Breast epithelium (tissue), 4 donors: ENCODE results near the gene SIGLEC6. TPM values are rescaled to one million over a fixed set of nuclear protein-coding genes. Genes with fewer than 3 reads are reported as not detected.

ENCODE experiments used
- DNase-seq, 2 donors: peaks; one replicate each; pipeline ENCODE4 v3.0.0-alpha.2; 2019; ENCODE audit warnings: low spot score in 2 of 2
- H3K27ac ChIP-seq, 2 donors: fragments of 200-600 bp; sonication (generic) in 1 of 2; one replicate each; pipeline ENCODE4 v1.5.1; 2016 to 2019; ENCODE audit warnings: mild to moderate bottlenecking in 1 of 2
- H3K27me3 ChIP-seq, 2 donors: fragments of 200-600 bp; sonication (generic) in 1 of 2; one replicate each; pipeline versions ENCODE4 v1.5.1 to v1.6.0; 2017 to 2019; ENCODE audit warnings: control low read depth in 1 of 2, mild to moderate bottlenecking in 1 of 2
- H3K36me3 ChIP-seq: fragments of 200-600 bp; one replicate; pipeline ENCODE4 v1.5.1; 2019
- H3K4me1 ChIP-seq, 2 donors: fragments of 200-600 bp; sonication (generic); one replicate each; pipeline ENCODE4 v1.5.1; 2016 to 2019; ENCODE audit warnings: control low read depth in 1 of 2
- H3K4me3 ChIP-seq, 3 donors: fragments of 200-600 bp; sonication (generic); 1 replicate in 2 of 3; 2 replicates in 1 of 3; pipeline ENCODE4 v1.5.1; 2016 to 2019; ENCODE audit warnings: mild to moderate bottlenecking in 3 of 3, moderate library complexity in 2 of 3
- H3K9me3 ChIP-seq, 2 donors: fragments of 200-600 bp; sonication (generic) in 1 of 2; one replicate each; pipeline ENCODE4 v1.5.1; 2016 to 2019; ENCODE audit warnings: control low read depth in 1 of 2
- POLR2A ChIP-seq: fragments of 450-650 bp; IDR thresholded peaks from one replicate; pipeline ENCODE4 v1.6.1; 2016; ENCODE audit warnings: antibody characterized with exemption, mild to moderate bottlenecking, moderate library complexity
- POLR2AphosphoS5 ChIP-seq, 3 donors: sonication (generic); formaldehyde crosslinking; IDR thresholded peaks; one replicate each; pipeline ENCODE4 v1.6.1; 2017; ENCODE audit warnings: antibody characterized with exemption in 3 of 3
- intact Hi-C: fragments of 100-400 bp; cut with DNase I; formaldehyde crosslinking; loops from one replicate; pipeline ENCODE4 v1.15.1; 2023; ENCODE audit warnings: low total_unique reads
- total RNA-seq, 3 donors: library from RNA; depleted of rRNA; stranded (reverse); fragments of >200 nt; gene quantifications; one replicate each; pipeline ENCODE4 v1.1.0, GENCODE V29; 2016
- TF ChIP-seq, protein P1 (sequence below), 3 donors: fragments of 450-650 bp; IDR thresholded peaks; one replicate each; pipeline ENCODE4 v1.5.1; 2016 to 2017; ENCODE audit warnings: antibody characterized with exemption in 3 of 3, mild to moderate bottlenecking in 3 of 3, moderate library complexity in 3 of 3

Gene SIGLEC6
- total RNA-seq, 3 donors from 2014 or later, result 0.73 to 4.8 TPM; not detected in 1

DNA sequence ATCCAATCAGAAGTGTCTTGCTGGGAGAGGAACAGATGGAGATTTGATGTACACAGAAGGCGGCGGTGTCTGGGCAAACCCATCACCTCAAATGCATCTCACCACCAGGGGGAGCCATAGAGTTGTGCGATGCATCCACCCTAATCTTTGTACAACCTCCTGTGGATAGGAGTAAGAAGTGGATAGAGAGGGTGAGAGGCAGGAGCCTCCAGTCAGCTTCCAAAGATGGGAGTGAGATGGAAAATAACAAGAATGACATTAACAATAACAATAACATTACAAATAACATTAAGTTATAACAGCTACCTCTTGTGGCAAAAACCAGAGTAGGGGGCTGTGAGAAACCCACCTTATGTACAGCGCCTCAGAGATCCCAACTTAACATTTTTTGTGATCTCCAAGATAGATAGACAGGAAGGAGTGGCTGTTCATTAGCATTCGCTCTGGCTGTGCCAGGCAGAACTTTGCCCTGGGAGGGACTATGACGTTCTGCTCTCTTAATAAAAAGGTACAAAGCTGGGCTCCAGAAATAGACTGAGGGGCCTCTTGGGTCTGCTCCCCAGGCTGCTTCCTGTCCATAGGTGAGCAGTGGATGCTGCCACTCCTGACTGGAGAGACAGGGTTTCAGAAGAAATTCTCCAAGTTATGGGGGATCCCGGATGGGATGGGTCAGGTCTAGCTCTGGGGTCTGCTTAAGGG, 58.3 kb downstream of the SIGLEC6 start:
- TF ChIP-seq POLR2AphosphoS5 (IDR thresholded peaks at IDR 0.05) (no peak), POLR2A (no peak)
- TF ChIP-seq, protein P1, sequence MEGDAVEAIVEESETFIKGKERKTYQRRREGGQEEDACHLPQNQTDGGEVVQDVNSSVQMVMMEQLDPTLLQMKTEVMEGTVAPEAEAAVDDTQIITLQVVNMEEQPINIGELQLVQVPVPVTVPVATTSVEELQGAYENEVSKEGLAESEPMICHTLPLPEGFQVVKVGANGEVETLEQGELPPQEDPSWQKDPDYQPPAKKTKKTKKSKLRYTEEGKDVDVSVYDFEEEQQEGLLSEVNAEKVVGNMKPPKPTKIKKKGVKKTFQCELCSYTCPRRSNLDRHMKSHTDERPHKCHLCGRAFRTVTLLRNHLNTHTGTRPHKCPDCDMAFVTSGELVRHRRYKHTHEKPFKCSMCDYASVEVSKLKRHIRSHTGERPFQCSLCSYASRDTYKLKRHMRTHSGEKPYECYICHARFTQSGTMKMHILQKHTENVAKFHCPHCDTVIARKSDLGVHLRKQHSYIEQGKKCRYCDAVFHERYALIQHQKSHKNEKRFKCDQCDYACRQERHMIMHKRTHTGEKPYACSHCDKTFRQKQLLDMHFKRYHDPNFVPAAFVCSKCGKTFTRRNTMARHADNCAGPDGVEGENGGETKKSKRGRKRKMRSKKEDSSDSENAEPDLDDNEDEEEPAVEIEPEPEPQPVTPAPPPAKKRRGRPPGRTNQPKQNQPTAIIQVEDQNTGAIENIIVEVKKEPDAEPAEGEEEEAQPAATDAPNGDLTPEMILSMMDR (IDR thresholded peaks at IDR 0.05), result peak; percentile 58 to 76 (median 73)

DNA sequence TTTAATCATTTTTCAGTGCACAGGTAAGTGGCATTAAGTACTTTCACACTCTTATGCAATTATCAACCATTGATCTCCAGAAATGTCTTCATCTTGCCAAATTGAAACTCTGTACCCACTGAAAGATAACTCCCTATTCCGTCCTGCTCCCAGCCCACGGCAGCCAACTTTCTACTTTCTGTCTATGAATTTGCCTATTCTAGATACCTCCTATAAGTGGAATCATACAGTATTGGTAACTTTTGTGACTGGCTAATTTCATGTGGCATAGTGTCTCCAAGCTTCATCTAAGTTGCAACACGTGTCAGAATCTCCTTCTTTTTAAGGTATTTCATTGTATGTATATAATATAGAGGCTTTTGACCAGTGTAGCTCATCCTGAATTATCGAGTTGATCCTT, 58.9 kb downstream of the SIGLEC6 start:
- no peaks in the 10 kb centered on the region for H3K36me3 ChIP-seq
- H3K9me3 ChIP-seq, result no peaks in the 10 kb centered on the region
- H3K4me1 ChIP-seq, result no peaks in the 10 kb centered on the region
- peaks cover 0 to 42% of the 10 kb centered on the region in 2 donors for H3K27me3 ChIP-seq
- TF ChIP-seq, protein P1 (IDR thresholded peaks at IDR 0.05), result no peak
- no peak for TF ChIP-seq POLR2AphosphoS5 (IDR thresholded peaks at IDR 0.05)
- TF ChIP-seq POLR2A, result no peak
- no peak overlapping the region for H3K27ac ChIP-seq
- DNase-seq, result no peak
- no peak overlapping the region for H3K4me3 ChIP-seq
- intact Hi-C loops, result no loop called here

More for the DNA sequence above, 58.3 kb downstream of the SIGLEC6 start:
- Histone ChIP-seq H3K27me3 (peaks cover 0 to 39% of the 10 kb centered on the region in 2 donors), H3K27ac (no peak overlapping the region), H3K4me1 (no peaks in the 10 kb centered on the region), H3K36me3 (no peaks in the 10 kb centered on the region), H3K4me3 (no peak overlapping the region), H3K9me3 (no peaks in the 10 kb centered on the region)
- intact Hi-C loops, result no loop called here
- peak; percentile 61 to 75 for DNase-seq

DNA sequence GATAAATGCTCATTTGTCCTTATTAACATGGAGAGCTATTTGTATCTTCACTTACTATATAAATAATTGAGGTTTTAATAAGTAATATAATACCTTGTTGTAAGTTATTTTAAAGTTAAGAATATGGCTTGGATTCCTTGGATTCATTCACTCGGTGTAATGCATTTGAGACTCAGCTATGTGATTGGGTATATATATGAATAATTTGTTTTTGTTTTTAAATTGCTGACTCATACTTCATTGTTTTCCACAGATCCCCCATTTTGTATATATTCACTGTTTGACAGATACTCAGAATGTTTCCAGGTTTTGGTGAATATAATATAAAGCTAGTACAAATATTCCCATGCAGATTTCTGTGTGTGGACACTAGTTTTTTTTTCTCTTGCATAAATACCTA, 59.9 kb downstream of the SIGLEC6 start:
- no peak overlapping the region for H3K27ac ChIP-seq
- no peaks in the 10 kb centered on the region for H3K36me3 ChIP-seq
- H3K9me3 ChIP-seq, result no peaks in the 10 kb centered on the region
- DNase-seq, result no peak
- intact Hi-C loops, result no loop called here
- no peaks in the 10 kb centered on the region for H3K4me1 ChIP-seq
- no peak overlapping the region for H3K4me3 ChIP-seq
- TF ChIP-seq POLR2AphosphoS5 (IDR thresholded peaks at IDR 0.05) (no peak), POLR2A (no peak)
- TF ChIP-seq, protein P1 (IDR thresholded peaks at IDR 0.05), result no peak
- H3K27me3 ChIP-seq, result peaks cover 0 to 44% of the 10 kb centered on the region in 2 donors

DNA sequence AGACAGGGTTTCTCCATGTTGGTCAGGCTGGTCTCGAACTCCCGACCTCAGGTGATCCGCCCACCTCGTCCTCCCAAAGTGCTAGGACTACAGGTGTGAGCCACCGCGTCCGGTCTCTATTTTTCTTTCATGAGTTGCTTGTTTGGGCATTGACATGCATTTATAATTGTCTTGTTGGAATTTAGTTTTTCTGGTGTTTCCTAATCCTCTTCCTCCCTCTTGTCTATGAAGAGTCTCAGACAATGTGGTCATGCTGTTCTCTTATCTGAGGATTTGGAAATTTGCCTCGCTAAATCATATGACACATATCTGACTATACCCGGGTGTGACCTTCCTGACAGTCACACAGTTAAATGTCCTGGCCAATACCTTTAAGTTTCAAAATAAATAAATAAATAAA, 60.5 kb downstream of the SIGLEC6 start:
- Histone ChIP-seq H3K9me3 (no peaks in the 10 kb centered on the region), H3K27ac (no peak overlapping the region), H3K27me3 (peaks cover 0 to 41% of the 10 kb centered on the region in 2 donors), H3K4me3 (no peak overlapping the region), H3K4me1 (no peaks in the 10 kb centered on the region), H3K36me3 (no peaks in the 10 kb centered on the region)
- intact Hi-C loops, result no loop called here
- TF ChIP-seq, protein P1 (IDR thresholded peaks at IDR 0.05), result no peak
- no peak for DNase-seq

DNA sequence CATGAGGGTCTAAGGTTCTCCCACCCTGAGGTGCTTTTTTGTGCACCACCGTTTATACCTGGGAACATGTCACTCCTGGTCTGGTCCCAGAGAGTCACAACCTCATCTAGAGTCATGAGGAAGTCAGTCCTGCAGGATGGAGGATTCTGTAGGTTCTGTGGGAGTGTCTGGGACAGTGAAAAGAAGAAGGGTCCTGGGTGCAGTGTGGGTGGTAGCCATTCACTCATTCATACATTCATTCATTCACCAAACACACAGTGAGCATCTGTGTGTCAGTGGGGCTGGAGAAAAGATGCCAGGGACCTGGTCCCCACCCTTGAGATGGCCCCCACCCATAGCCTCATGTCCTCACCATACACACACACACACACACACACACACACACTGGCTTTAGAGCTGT, 61.8 kb downstream of the SIGLEC6 start:
- no peak for DNase-seq
- H3K9me3 ChIP-seq, result no peaks in the 10 kb centered on the region
- H3K4me3 ChIP-seq, result no peak overlapping the region
- intact Hi-C loops, result no loop called here
- H3K27ac ChIP-seq, result no peak overlapping the region
- TF ChIP-seq POLR2A (no peak), POLR2AphosphoS5 (IDR thresholded peaks at IDR 0.05) (no peak)
- TF ChIP-seq, protein P1 (IDR thresholded peaks at IDR 0.05), result no peak
- peaks cover 0 to 43% of the 10 kb centered on the region in 2 donors for H3K27me3 ChIP-seq
- H3K4me1 ChIP-seq, result no peaks in the 10 kb centered on the region
- no peaks in the 10 kb centered on the region for H3K36me3 ChIP-seq
